MM.1S (cell line): Measurements from ENCODE around the gene DCUN1D5.

ENCODE experiments used
- DNase-seq: peaks from one replicate; pipeline ENCODE4 v3.0.0-alpha.2; 2015
- H2AFZ ChIP-seq: fragments of 300-600 bp; sonication (generic); 2 replicates; pipeline ENCODE4 v1.6.0; 2016; ENCODE audit warnings: antibody characterized with exemption, low read length
- H3F3A ChIP-seq: fragments of 300-600 bp; sonication (generic); 2 replicates; pipeline ENCODE4 v1.6.1; 2016; ENCODE audit warnings: mild to moderate bottlenecking, antibody characterized with exemption, low read length, moderate library complexity, mixed read lengths; ENCODE audit not compliant: insufficient read depth
- H3K27ac ChIP-seq: fragments of 300-600 bp; sonication (generic); 2 replicates; pipeline ENCODE4 v1.5.1; 2016; ENCODE audit warnings: mild to moderate bottlenecking, low read length
- H3K27me3 ChIP-seq: fragments of 300-600 bp; sonication (generic); replicated peaks from 2 replicates; pipeline ENCODE4 v1.6.0; 2016; ENCODE audit warnings: low read length; ENCODE audit not compliant: insufficient read depth
- H3K36me3 ChIP-seq: fragments of 300-600 bp; sonication (generic); replicated peaks from 2 replicates; pipeline ENCODE4 v1.6.1; 2016; ENCODE audit warnings: mild to moderate bottlenecking, low read length, mixed read lengths; ENCODE audit not compliant: insufficient read depth
- H3K4me1 ChIP-seq: fragments of 300-600 bp; sonication (generic); 2 replicates; pipeline ENCODE4 v1.6.1; 2016; ENCODE audit warnings: low read length, mixed read lengths
- H3K4me2 ChIP-seq: fragments of 300-600 bp; sonication (generic); 2 replicates; pipeline ENCODE4 v1.6.0; 2016; ENCODE audit warnings: low read depth, low read length
- H3K4me3 ChIP-seq: fragments of 300-600 bp; sonication (generic); 2 replicates; pipeline ENCODE4 v1.5.1; 2016; ENCODE audit warnings: low read length, mixed read lengths
- H3K79me2 ChIP-seq: fragments of 300-600 bp; sonication (generic); 2 replicates; pipeline ENCODE4 v1.6.1; 2016; ENCODE audit warnings: mixed run types, low read length, mixed read lengths
- H3K9ac ChIP-seq: fragments of 300-600 bp; sonication (generic); 2 replicates; pipeline ENCODE4 v1.6.1; 2016; ENCODE audit warnings: low read length, mixed read lengths
- H3K9me2 ChIP-seq: fragments of 300-600 bp; sonication (generic); replicated peaks from 2 replicates; pipeline ENCODE4 v1.6.1; 2016; ENCODE audit warnings: mild to moderate bottlenecking, low read length, mixed read lengths; ENCODE audit not compliant: insufficient read depth
- H3K9me3 ChIP-seq: fragments of 300-600 bp; sonication (generic); replicated peaks from 2 replicates; pipeline ENCODE4 v1.6.1; 2016; ENCODE audit warnings: mild to moderate bottlenecking, low read length, mixed read lengths; ENCODE audit not compliant: insufficient read depth
- H4K20me1 ChIP-seq: fragments of 300-600 bp; sonication (generic); 2 replicates; pipeline ENCODE4 v1.6.1; 2016; ENCODE audit warnings: mild to moderate bottlenecking, low read length, moderate library complexity, mixed read lengths; ENCODE audit not compliant: insufficient read depth
- CTCF ChIP-seq: fragments of 300-600 bp; sonication (generic); IDR thresholded peaks from 2 replicates; pipeline ENCODE4 v1.5.1; 2016; ENCODE audit warnings: antibody characterized with exemption, low read length, mixed read lengths
- EZH2 ChIP-seq: fragments of 300-600 bp; sonication (generic); optimal IDR thresholded peaks from 2 replicates; pipeline ENCODE3; 2017; ENCODE audit warnings: low read depth, mild to moderate bottlenecking, antibody characterized with exemption, low read length, mixed read lengths
- EZH2phosphoT487 ChIP-seq: fragments of 300-600 bp; sonication (generic); IDR thresholded peaks from 2 replicates; pipeline ENCODE4 v1.6.1; 2018; ENCODE audit warnings: antibody characterized with exemption, low read length

DCUN1D5 gene

GRCh38 chr11:103043826-103044678 lies 47.9 kb downstream of the DCUN1D5 start:
- DNase-seq, result no peak
- Histone ChIP-seq H3K4me1 (no peaks in the 10 kb centered on the region), H2AFZ (no peak overlapping the region), H4K20me1 (no peaks in the 10 kb centered on the region), H3K9me2 (no peaks in the 10 kb centered on the region), H3K79me2 (no peaks in the 10 kb centered on the region), H3K36me3 (no peaks in the 10 kb centered on the region), H3K27me3 (no peaks in the 10 kb centered on the region), H3K27ac (no peak overlapping the region), H3K9me3 (no peaks in the 10 kb centered on the region), H3K9ac (no peak overlapping the region), H3K4me2 (no peak overlapping the region), H3K4me3 (no peak overlapping the region), H3F3A (no peaks in the 10 kb centered on the region)
- TF ChIP-seq EZH2 (no peak), EZH2phosphoT487 (no peak), CTCF (no peak)

GRCh38 chr11:103042161-103042560 lies 49.8 kb downstream of the DCUN1D5 start:
- no peaks in the 10 kb centered on the region for H3K9me2 ChIP-seq
- no peaks in the 10 kb centered on the region for H3K27me3 ChIP-seq
- no peaks in the 10 kb centered on the region for H3K79me2 ChIP-seq
- no peaks in the 10 kb centered on the region for H3F3A ChIP-seq
- H3K4me1 ChIP-seq, result no peaks in the 10 kb centered on the region
- H4K20me1 ChIP-seq, result no peaks in the 10 kb centered on the region
- no peak overlapping the region for H3K27ac ChIP-seq
- H3K9me3 ChIP-seq, result no peaks in the 10 kb centered on the region
- no peak overlapping the region for H3K9ac ChIP-seq
- no peak overlapping the region for H3K4me3 ChIP-seq
- no peak overlapping the region for H2AFZ ChIP-seq
- TF ChIP-seq CTCF (no peak), EZH2 (no peak), EZH2phosphoT487 (no peak)
- no peak for DNase-seq
- H3K36me3 ChIP-seq, result no peaks in the 10 kb centered on the region
- no peak overlapping the region for H3K4me2 ChIP-seq

- no peaks in the 10 kb centered on the region for H4K20me1 ChIP-seq
- H3K9ac ChIP-seq, result no peak overlapping the region
- no peaks in the 10 kb centered on the region for H3K9me2 ChIP-seq
- no peaks in the 10 kb centered on the region for H3K27me3 ChIP-seq
- H3K4me3 ChIP-seq, result no peak overlapping the region
- H3K27ac ChIP-seq, result no peak overlapping the region
- no peaks in the 10 kb centered on the region for H3K4me1 ChIP-seq
- TF ChIP-seq CTCF (peak; percentile 76), EZH2phosphoT487 (no peak)
- peak; percentile 76 for DNase-seq
- H3K36me3 ChIP-seq, result no peaks in the 10 kb centered on the region
- H2AFZ ChIP-seq, result 0 out of 2 replicates have a peak overlapping the region, but pooled peaks have one; percentile 2
- H3F3A ChIP-seq, result no peaks in the 10 kb centered on the region
- 0 out of 2 replicates have a peak overlapping the region, but pooled peaks have one; percentile 12 for H3K4me2 ChIP-seq
- H3K79me2 ChIP-seq, result no peaks in the 10 kb centered on the region
- H3K9me3 ChIP-seq, result no peaks in the 10 kb centered on the region
Measured at GRCh38 chr11:103035791-103036434, 56.0 kb downstream of the DCUN1D5 start.
